Liver (tissue), 3 donors: Measurements from ENCODE around the gene AFAP1.

Experiments used
- EGR1 ChIP-seq, 2 donors: IDR thresholded peaks; 2 replicates each; pipeline ENCODE4 v1.6.1; 2016 to 2018; ENCODE audit warnings: antibody characterized with exemption in 2 of 2, low read depth in 2 of 2
- HNF4A ChIP-seq, 2 donors: conservative IDR thresholded peaks; 2 replicates each; pipeline ENCODE4 v1.6.1; 2016; ENCODE audit warnings: antibody characterized with exemption in 2 of 2, mild to moderate bottlenecking in 2 of 2
- HNF4G ChIP-seq: IDR thresholded peaks from 2 replicates; pipeline ENCODE4 v1.6.1; 2016; ENCODE audit warnings: antibody characterized with exemption
- JUND ChIP-seq, 2 donors: IDR thresholded peaks; 2 replicates each; pipeline ENCODE4 v1.6.1; 2016; ENCODE audit warnings: antibody characterized with exemption in 2 of 2
- NR2F2 ChIP-seq: IDR thresholded peaks from 2 replicates; pipeline ENCODE4 v1.6.1; 2016; ENCODE audit warnings: antibody characterized with exemption
- REST ChIP-seq: IDR thresholded peaks from 2 replicates; pipeline ENCODE4 v1.6.1; 2016; ENCODE audit warnings: antibody characterized with exemption, mild to moderate bottlenecking
- TAF1 ChIP-seq: conservative IDR thresholded peaks from 2 replicates; pipeline ENCODE4 v1.6.1; 2016; ENCODE audit warnings: antibody characterized with exemption, mild to moderate bottlenecking
- TF ChIP-seq, protein P1 (sequence below): IDR thresholded peaks from 2 replicates; pipeline ENCODE4 v1.6.1; 2016; ENCODE audit warnings: antibody characterized with exemption
- TF ChIP-seq, protein P2 (sequence below): fragments of 150-350 bp; IDR thresholded peaks from 2 replicates; pipeline ENCODE4 v1.5.1; 2017; ENCODE audit warnings: improper control_type of control experiment, low read depth, low read length; ENCODE audit not compliant: missing input control
- donor health status: healthy.
- donor health status: healthy.

DNA sequence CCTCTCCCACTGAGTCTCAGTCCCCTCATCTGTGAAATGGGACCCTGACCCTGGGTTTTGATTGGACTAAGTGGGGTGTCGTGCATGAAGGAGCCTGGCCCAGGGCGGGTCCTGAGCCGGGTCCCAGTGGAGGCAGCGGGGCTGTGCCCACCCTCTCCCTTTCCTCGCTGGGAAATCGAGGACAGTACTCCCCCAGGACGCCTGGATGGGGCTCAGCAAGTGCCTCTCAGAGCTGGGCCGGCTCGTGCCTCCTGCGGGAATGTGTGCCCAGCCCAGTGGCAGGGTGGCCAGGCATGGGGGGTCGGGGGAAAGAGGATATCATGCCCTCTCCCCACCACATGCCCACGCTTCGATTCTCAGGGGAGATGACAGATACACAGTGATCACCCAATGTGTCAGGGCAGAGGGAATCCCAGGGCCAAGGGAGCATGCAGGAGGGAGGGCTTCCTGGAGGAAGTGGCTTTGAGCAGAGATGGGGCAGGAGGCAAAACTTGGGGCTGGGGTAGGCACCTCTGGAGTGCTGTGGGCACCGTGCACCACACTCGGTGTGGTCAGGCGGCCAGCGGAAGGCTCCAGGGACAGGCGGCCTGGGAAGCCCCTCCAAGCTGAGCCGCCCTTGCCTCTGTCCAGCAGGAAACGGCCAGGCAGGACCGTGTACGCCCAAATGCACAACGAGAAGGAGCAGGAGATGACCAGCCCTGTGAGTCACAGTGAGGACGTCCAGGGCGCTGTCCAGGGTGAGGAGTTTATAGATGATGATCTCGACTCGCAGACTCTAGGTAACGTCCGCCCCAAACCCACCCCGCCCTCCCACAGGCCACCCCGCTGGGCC, 203.0 kb downstream of the AFAP1 start:
- TF ChIP-seq, protein P1, sequence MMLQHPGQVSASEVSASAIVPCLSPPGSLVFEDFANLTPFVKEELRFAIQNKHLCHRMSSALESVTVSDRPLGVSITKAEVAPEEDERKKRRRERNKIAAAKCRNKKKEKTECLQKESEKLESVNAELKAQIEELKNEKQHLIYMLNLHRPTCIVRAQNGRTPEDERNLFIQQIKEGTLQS: no peak
- TF ChIP-seq, protein P2, sequence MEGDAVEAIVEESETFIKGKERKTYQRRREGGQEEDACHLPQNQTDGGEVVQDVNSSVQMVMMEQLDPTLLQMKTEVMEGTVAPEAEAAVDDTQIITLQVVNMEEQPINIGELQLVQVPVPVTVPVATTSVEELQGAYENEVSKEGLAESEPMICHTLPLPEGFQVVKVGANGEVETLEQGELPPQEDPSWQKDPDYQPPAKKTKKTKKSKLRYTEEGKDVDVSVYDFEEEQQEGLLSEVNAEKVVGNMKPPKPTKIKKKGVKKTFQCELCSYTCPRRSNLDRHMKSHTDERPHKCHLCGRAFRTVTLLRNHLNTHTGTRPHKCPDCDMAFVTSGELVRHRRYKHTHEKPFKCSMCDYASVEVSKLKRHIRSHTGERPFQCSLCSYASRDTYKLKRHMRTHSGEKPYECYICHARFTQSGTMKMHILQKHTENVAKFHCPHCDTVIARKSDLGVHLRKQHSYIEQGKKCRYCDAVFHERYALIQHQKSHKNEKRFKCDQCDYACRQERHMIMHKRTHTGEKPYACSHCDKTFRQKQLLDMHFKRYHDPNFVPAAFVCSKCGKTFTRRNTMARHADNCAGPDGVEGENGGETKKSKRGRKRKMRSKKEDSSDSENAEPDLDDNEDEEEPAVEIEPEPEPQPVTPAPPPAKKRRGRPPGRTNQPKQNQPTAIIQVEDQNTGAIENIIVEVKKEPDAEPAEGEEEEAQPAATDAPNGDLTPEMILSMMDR: no peak
- TF ChIP-seq JUND (IDR thresholded peaks at IDR 0.05) (no peak), EGR1 (IDR thresholded peaks at IDR 0.05; ENCODE audit: low read depth in 2 of 2) (no peak), HNF4G (no peak), HNF4A (conservative IDR thresholded peaks at IDR 0.05) (no peak), NR2F2 (no peak), TAF1 (no peak), REST (no peak)
